Keratinocyte (primary cell): ENCODE results near the gene FILIP1.

Experiments
- CTCF ChIP-seq, 3 experiments: IDR thresholded peaks in 1 of 3; conservative IDR thresholded peaks in 1 of 3; optimal IDR thresholded peaks in 1 of 3; 2 replicates in 2 of 3; 3 replicates in 1 of 3; pipeline versions ENCODE3 to v1.5.1; 2011; ENCODE audit warnings: low read length in 3 of 3, mild to moderate bottlenecking in 3 of 3, moderate library complexity in 2 of 3, control low read depth in 1 of 3, inconsistent platforms in 1 of 3; ENCODE audit not compliant: insufficient read depth in 2 of 3; ENCODE audit errors: extremely low read depth in 1 of 3
- EZH2 ChIP-seq: IDR thresholded peaks from one replicate; pipeline ENCODE4 v1.6.1; 2012; ENCODE audit warnings: inconsistent platforms, mild to moderate bottlenecking, low read length, moderate library complexity

GRCh38 chr6:75257343-75258087 is 236.1 kb downstream of the FILIP1 start:
- TF ChIP-seq CTCF (optimal IDR thresholded peaks at IDR 0.05 in 1 of 3, IDR thresholded peaks at IDR 0.05 in 1 of 3, conservative IDR thresholded peaks at IDR 0.05 in 1 of 3; ENCODE audit: extremely low read depth in 1 of 3, insufficient read depth in 2 of 3, low read length in 3 of 3) = no peak
- no peak for TF ChIP-seq EZH2
